Nephron (organoid): Measurements from ENCODE around the gene KLHL7.
A peak's percentile ranks its signal among the peaks of the same experiment; 100 is the strongest.

Source experiments
- H3K27ac Mint-ChIP-seq, 3 experiments: 2 replicates each; pipeline ENCODE4 v1.8.0; 2020; ENCODE audit warnings: mixed read lengths in 3 of 3, mild to moderate bottlenecking in 2 of 3, moderate library complexity in 1 of 3
- H3K27me3 Mint-ChIP-seq: 2 replicates; pipeline ENCODE4 v1.8.0; 2021; ENCODE audit warnings: low read depth, mild to moderate bottlenecking, moderate library complexity, mixed read lengths
- H3K36me3 Mint-ChIP-seq: 2 replicates; pipeline ENCODE4 v1.8.0; 2020; ENCODE audit warnings: low read depth, mixed read lengths
- H3K4me1 Mint-ChIP-seq: 2 replicates; pipeline ENCODE4 v1.8.0; 2020; ENCODE audit warnings: mixed read lengths
- H3K4me3 Mint-ChIP-seq, 3 experiments: 2 replicates each; pipeline ENCODE4 v1.8.0; 2020; ENCODE audit warnings: mild to moderate bottlenecking in 3 of 3, mixed read lengths in 3 of 3, moderate library complexity in 2 of 3
- H3K9me3 Mint-ChIP-seq: 2 replicates; pipeline ENCODE4 v1.8.0; 2020; ENCODE audit warnings: mixed read lengths
- TF ChIP-seq, protein P1 (sequence below), 3 experiments: fragments of 200-600 bp; sonication (generic); IDR thresholded peaks; one replicate each; pipeline ENCODE4 v1.5.0; 2021; ENCODE audit warnings: antibody characterized with exemption in 3 of 3; ENCODE audit not compliant: unreplicated experiment in 3 of 3

The KLHL7 gene, protein sequence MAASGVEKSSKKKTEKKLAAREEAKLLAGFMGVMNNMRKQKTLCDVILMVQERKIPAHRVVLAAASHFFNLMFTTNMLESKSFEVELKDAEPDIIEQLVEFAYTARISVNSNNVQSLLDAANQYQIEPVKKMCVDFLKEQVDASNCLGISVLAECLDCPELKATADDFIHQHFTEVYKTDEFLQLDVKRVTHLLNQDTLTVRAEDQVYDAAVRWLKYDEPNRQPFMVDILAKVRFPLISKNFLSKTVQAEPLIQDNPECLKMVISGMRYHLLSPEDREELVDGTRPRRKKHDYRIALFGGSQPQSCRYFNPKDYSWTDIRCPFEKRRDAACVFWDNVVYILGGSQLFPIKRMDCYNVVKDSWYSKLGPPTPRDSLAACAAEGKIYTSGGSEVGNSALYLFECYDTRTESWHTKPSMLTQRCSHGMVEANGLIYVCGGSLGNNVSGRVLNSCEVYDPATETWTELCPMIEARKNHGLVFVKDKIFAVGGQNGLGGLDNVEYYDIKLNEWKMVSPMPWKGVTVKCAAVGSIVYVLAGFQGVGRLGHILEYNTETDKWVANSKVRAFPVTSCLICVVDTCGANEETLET

DNA sequence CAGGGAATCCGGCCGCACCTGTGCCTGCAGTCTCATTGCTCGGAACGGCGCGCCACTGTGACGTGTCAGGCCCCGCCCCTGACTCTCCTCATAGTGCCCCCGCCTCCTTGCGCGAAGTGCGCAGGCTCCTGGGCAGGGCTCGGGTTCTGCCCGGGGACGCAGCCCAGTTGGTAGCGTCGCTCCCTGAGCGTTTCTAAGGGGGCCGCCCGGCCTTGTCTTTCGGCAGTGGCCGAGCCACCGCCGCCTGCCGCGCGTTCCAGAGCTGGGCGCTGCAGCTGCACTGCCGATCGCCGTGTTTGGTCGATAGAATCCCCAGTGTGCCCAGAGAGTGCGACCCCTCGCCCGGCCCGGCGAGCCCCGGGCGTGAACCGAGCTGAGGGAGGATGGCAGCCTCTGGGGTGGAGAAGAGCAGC, at the start of gene KLHL7:
Gene KLHL7, plus strand, starts transcription at position 142 of the 413 bp plus-strand sequence. Its CDS starts 242 bp downstream, at position 384.
- peaks cover 4% of the 10 kb centered on the region for H3K9me3 Mint-ChIP-seq
- peaks cover 38% of the 10 kb centered on the region for H3K4me1 Mint-ChIP-seq
- peak within 1 kb of the TSS; percentile 95 to 97 (median 97) for H3K4me3 Mint-ChIP-seq
- H3K27me3 Mint-ChIP-seq = no peaks in the 10 kb centered on the region
- peaks cover 15% of the 10 kb centered on the region for H3K36me3 Mint-ChIP-seq
- TF ChIP-seq, protein P1, sequence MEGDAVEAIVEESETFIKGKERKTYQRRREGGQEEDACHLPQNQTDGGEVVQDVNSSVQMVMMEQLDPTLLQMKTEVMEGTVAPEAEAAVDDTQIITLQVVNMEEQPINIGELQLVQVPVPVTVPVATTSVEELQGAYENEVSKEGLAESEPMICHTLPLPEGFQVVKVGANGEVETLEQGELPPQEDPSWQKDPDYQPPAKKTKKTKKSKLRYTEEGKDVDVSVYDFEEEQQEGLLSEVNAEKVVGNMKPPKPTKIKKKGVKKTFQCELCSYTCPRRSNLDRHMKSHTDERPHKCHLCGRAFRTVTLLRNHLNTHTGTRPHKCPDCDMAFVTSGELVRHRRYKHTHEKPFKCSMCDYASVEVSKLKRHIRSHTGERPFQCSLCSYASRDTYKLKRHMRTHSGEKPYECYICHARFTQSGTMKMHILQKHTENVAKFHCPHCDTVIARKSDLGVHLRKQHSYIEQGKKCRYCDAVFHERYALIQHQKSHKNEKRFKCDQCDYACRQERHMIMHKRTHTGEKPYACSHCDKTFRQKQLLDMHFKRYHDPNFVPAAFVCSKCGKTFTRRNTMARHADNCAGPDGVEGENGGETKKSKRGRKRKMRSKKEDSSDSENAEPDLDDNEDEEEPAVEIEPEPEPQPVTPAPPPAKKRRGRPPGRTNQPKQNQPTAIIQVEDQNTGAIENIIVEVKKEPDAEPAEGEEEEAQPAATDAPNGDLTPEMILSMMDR (IDR thresholded peaks at IDR 0.05; ENCODE audit: unreplicated experiment in 3 of 3) = no peak
- H3K27ac Mint-ChIP-seq = peak within 1 kb of the TSS; percentile 76 to 98 (median 96)

DNA sequence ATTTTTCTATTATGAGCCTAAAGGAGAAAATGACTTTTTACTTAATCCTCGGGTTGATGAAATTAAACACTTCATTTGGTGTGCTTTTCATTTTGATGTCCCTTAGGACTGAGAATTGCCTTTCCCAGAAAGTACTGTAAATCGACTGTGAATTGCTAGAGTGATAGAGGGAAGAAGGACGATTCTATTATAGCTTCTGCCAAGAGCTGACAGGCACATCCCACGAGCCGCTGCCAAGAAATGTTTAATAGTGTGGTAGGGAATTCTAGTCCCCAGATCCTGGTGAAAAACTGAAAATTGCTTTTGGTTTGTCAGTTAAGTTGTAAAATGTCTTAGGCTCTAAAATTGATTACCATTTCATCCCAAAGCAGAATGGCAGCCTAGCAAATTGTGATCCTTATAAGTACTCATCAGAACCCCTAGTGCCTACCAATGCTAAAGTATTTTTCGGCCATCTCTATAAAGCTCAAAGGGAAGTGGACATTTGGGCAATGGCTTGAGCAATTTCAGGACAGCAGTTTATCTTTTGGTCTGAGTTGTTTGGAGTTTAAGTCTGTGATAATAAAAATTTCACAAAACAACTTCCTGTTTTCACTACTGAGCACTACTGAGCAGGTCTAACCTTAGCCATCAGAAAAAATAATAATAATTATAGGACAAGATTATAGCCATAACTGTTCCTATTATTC, 47.0 kb upstream of the KLHL7 start:
- Mint-ChIP-seq H3K9me3 (no peaks in the 10 kb centered on the region), H3K27me3 (peaks cover 2% of the 10 kb centered on the region), H3K4me1 (peaks cover 9% of the 10 kb centered on the region), H3K27ac (no peak overlapping the region), H3K36me3 (no peaks in the 10 kb centered on the region), H3K4me3 (no peak overlapping the region)
- TF ChIP-seq, protein P1 (IDR thresholded peaks at IDR 0.05; ENCODE audit: unreplicated experiment in 3 of 3) = no peak

DNA sequence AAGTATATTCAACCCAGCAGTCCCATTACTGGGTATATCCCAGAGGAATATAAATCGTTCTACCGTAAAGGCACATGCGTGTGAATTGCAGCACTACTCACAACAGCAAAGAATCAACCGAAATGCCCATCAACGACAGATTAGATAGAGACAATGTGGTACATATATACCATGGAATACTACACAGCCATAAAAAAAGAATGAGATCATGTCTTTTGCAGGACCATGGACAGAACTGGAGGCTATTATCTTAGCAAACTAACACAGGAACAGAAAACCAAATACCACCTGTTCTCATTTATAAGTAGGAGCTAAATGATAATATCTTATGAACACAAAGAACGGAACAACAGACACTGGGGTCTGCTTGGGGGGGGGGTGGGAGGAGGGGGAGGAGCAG, 44.3 kb upstream of the KLHL7 start:
- H3K36me3 Mint-ChIP-seq = no peaks in the 10 kb centered on the region
- H3K27me3 Mint-ChIP-seq = no peaks in the 10 kb centered on the region
- H3K4me3 Mint-ChIP-seq = no peak overlapping the region
- TF ChIP-seq, protein P1 (IDR thresholded peaks at IDR 0.05; ENCODE audit: unreplicated experiment in 3 of 3) = no peak
- no peaks in the 10 kb centered on the region for H3K9me3 Mint-ChIP-seq
- H3K4me1 Mint-ChIP-seq = peaks cover 9% of the 10 kb centered on the region
- H3K27ac Mint-ChIP-seq = no peak overlapping the region

DNA sequence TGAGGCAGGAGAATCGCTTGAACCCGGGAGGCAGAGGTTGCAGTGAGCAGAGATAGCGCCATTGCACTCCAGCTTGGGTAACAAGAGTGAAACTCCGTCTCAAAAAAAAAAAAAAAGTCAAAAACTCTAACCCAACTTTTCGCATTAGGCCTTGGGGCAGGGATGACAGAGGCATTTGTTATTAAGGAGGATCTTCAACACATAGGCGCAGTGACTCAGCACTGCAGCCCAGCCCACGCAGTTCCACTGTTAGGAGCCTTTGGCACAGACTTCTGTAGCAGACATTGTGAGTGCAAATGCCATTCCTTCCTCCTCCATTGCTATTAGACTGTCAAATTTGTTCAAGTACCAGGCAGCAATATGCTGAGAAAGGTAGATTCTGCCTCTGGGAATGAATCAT, 43.1 kb upstream of the KLHL7 start:
- Mint-ChIP-seq H3K36me3 (no peaks in the 10 kb centered on the region), H3K27ac (no peak overlapping the region), H3K9me3 (no peaks in the 10 kb centered on the region), H3K27me3 (no peaks in the 10 kb centered on the region), H3K4me1 (peaks cover 14% of the 10 kb centered on the region), H3K4me3 (no peak overlapping the region)
- TF ChIP-seq, protein P1 (IDR thresholded peaks at IDR 0.05; ENCODE audit: unreplicated experiment in 3 of 3) = no peak

DNA sequence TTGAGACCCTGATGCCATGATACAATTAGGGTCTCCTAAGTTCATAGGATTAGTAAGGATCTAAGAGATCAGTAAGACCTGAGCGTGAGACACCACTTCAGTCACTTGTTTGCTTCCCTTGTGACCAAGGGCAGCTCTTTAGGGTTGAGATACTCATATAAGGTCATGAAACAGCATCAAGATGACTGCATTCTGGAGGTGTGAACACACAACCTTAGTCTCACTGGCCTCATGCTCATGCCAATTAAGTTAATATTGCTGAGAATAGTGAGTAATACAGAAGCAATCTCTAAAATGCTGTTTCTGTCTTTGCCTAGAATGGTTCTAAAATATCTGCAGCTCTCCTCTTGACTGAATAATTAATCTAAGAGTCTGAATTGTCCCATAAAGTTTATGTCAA, 39.6 kb upstream of the KLHL7 start:
- Mint-ChIP-seq H3K36me3 (no peaks in the 10 kb centered on the region), H3K27me3 (no peaks in the 10 kb centered on the region), H3K9me3 (no peaks in the 10 kb centered on the region), H3K27ac (no peak overlapping the region), H3K4me1 (peaks cover 7% of the 10 kb centered on the region), H3K4me3 (no peak overlapping the region)
- TF ChIP-seq, protein P1 (IDR thresholded peaks at IDR 0.05; ENCODE audit: unreplicated experiment in 3 of 3) = no peak
